COR-L47 (cell line): ENCODE data around the gene HP.
A peak's percentile ranks its signal among the peaks of the same experiment; 100 is the strongest.

ENCODE experiments used
- DNase-seq: peaks from one replicate; lab custom pipeline; 2025; lab: John Stamatoyannopoulos, UW

HP gene

DNA sequence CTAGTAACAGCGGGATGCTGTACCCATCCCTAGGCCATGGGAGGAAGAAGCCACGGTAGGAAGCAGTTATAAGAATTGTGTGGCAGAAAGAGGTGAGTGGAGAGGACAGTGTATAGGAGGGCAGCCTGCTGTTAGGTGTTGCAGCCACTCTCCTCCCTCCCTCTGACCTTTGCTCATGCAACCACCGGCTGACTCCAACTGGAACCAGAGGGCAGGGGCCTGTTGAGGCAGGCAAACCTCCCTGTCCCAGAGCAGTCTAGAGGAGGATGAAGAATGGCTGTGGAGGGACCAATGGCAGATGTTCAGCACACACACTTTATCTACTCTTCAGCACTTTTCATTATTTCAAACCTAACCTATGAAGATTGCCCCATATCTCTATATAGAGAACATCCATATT is 36.9 kb downstream of the HP start:
- DNase-seq: no peak

GRCh38 chr16:72092832-72093447 is 38.6 kb downstream of the HP start:
- no peak for DNase-seq

DNA sequence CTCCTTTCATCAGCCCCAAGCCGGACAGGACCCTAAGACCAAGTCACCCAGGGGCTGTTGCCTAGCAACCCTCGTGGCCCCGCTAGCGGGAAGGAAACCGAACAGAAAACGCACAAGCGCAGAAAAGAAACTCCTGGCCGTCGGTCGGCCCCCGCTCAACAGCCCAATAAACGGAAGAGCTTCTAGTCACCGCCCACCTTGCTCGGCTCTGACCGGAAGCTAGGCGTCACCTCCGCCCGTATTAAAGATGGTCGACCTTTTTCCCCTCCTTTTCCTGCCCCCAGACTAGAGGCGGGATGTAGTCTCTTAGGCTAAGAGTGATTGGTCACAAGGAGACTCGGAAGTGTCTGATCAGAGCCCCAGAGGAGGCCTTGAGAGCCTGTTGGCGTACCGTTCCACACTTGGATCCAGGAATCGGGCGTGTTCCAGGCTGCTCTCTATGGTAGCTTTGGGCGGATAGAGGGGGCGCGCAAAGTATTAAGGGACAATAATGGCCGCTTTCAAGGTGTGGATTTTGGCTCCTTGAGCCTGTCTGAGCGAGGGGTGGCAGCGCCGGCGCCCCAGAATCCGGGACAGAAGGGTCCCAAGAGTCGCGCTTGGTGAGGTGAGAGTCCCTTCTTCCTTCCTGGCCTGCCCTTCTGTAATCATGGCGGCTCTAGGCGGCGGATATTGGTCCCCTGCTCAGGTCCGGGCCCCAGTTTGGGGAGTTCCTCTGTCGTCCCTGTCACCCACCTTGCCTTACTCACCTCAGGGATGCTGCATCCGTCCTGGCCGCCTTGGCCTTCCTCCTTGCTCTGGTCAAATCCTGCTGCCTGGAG is 39.4 kb downstream of the HP start, which contains the start of the genes DHX38 and TXNL4B:
TSS of gene DHX38 (plus strand) at position 400 of the 818 bp plus-strand sequence. CDS start 2,311 bp downstream, outside the sequence.
TSS of gene TXNL4B (minus strand) at position 173 of the 818 bp plus-strand sequence. CDS start 2,871 bp downstream, outside the sequence.
- peak; percentile 98 for DNase-seq

DNA sequence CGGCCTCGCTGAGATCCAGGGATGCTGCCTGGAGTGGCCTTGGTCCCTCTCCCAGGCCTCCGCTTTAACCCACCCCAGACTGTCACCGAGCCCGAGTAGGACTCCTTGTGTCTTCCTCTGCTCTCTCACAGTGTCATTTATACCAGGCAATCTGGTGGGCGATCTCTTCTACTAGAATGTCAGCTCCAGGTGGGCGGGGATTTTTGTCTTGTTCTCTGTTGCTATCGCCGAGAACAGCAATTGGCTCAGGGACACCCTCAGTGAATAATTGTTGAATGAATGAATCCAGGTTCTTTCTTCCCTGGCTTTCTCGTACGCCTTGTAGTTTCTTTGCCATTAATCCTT is 39.9 kb downstream of the HP start:
- no peak for DNase-seq

DNA sequence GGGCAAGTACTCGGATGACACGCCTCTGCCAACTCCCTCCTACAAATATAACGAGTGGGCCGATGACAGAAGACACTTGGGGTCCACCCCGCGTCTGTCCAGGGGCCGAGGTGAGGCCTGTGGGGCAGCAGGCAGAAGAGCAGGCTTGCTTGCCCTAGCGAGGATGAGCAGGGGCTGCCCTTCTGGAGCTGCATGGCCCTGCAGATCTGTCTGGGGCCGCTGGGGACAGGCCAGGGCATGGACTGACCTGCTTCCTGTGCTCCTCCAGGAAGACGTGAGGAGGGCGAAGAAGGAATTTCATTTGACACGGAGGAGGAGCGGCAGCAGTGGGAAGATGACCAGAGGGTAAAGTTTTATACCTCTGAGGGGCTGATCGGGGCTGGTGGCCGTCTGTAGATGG is 44.6 kb downstream of the HP start:
- DNase-seq: no peak

- DNase-seq: peak; percentile 2
These were observed 45.1 kb downstream of the HP start for GRCh38 chr16:72099377-72099818.

GRCh38 chr16:72101195-72101594 is 46.9 kb downstream of the HP start:
- no peak for DNase-seq

DNA sequence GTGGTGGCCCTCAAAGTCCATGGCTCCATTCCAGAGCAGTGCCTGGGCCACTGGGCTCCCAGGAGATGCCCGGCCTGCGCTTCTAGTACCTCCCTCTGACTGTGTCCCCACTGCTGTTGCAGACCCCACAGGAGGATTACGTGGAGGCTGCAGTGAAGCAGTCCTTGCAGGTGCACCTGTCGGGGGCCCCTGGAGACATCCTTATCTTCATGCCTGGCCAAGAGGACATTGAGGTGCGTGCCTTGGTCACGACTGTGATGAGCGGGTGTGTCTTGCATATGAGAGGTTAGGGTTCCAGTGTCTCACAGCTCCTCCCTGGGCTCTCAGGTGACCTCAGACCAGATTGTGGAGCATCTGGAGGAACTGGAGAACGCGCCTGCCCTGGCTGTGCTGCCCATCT is 50.6 kb downstream of the HP start:
- DNase-seq: no peak

- DNase-seq: no peak
These were observed 51.7 kb downstream of the HP start for GRCh38 chr16:72105978-72106377.

DNA sequence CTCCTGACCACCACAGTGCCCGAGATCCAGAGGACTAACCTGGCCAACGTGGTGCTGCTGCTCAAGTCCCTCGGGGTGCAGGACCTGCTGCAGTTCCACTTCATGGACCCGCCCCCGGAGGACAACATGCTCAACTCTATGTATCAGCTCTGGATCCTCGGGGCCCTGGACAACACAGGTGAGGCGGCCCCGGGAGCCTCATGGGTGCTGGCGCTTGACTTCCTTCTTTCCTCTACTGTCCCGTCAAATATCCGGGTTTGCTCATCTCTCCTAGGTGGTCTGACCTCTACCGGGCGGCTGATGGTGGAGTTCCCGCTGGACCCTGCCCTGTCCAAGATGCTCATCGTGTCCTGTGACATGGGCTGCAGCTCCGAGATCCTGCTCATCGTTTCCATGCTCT is 53.1 kb downstream of the HP start:
- no peak for DNase-seq

- DNase-seq: no peak
These were observed 54.2 kb downstream of the HP start for GRCh38 chr16:72108353-72109102.

DNA sequence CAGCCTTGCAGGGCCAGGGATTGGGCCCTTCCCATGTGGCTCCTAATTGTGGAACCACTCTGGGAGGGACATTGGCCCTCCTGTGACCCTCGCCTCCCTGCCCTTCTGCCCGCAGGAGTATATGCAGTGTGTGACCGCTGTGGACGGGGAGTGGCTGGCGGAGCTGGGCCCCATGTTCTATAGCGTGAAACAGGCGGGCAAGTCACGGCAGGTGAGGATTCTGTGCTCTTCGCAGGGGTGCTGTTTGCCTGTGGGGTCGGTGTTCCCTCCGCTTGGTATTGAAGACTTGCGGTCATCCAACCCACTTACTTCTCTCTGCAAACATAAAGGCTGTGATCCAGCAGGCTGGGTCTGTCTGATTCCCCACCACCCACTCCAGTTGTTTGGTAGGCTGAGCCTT is 55.0 kb downstream of the HP start:
- no peak for DNase-seq

DNA sequence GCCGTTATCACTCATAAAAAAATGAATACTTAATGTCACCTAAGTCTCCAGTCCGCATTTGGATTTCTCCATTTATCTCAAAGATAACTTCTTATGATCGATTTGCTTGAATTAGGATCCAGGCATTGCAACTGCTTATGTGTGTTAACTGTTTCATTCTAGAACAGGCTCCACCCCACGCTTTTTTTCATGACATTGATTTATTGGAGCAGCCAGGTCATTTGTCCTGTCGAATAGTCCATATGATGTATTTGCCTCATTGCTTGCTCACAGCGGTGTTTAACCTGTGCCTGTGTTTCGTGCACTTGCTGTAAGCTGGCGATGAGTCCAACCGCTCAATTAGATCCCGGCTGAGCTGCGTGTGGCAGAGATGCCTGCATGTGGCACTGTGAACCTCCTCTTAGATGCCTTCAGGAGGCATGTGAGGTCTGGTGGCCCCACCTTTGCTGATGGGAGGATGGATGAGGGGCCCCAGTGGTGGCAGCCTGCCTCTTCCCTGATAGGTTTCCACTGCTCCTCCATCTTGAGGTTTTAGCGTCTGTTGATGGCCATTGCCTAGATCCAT is 55.7 kb downstream of the HP start:
- no peak for DNase-seq
